WERI-Rb-1 (cell line): ENCODE data around the gene ARHGAP29.

Source experiments
- DNase-seq: peaks from one replicate; pipeline ENCODE4 v3.0.0-alpha.2; 2020
- H3K27ac ChIP-seq: fragments of 250-450 bp; sonication (Bioruptor Pico); 2 replicates; pipeline ENCODE4 v1.5.1; 2020; ENCODE audit warnings: mild to moderate bottlenecking, moderate library complexity
- H3K27me3 ChIP-seq: fragments of 250-450 bp; sonication (Bioruptor Pico); 2 replicates; pipeline ENCODE4 v1.5.1; 2021; ENCODE audit warnings: mild to moderate bottlenecking, low read depth, moderate library complexity; ENCODE audit not compliant: insufficient read depth, severe bottlenecking
- H3K36me3 ChIP-seq: fragments of 250-450 bp; sonication (Bioruptor Pico); 2 replicates; pipeline ENCODE4 v1.5.1; 2020; ENCODE audit warnings: mild to moderate bottlenecking, moderate library complexity
- H3K4me3 ChIP-seq: 2 replicates; pipeline ENCODE4 v1.5.1; 2011; ENCODE audit warnings: low read depth, mild to moderate bottlenecking, control low read depth, low read length
- H3K9me3 ChIP-seq: fragments of 250-450 bp; sonication (Bioruptor Pico); 2 replicates; pipeline ENCODE4 v1.5.1; 2021; ENCODE audit warnings: mild to moderate bottlenecking, moderate library complexity; ENCODE audit not compliant: severe bottlenecking
- CTCF ChIP-seq: IDR thresholded peaks from 2 replicates; pipeline ENCODE4 v1.5.1; 2011; ENCODE audit warnings: low read depth, mild to moderate bottlenecking, control low read depth, inconsistent platforms, low read length

The ARHGAP29 gene

GRCh38 chr1:94130851-94131595 lies 106.4 kb downstream of the ARHGAP29 start:
- H3K9me3 ChIP-seq, result no peaks in the 10 kb centered on the region
- no peak for TF ChIP-seq CTCF
- H3K36me3 ChIP-seq, result no peaks in the 10 kb centered on the region
- no peak for DNase-seq
- no peaks in the 10 kb centered on the region for H3K27me3 ChIP-seq
- H3K4me3 ChIP-seq, result no peak overlapping the region
- no peak overlapping the region for H3K27ac ChIP-seq

GRCh38 chr1:94126651-94127050 lies 110.7 kb downstream of the ARHGAP29 start:
- H3K36me3 ChIP-seq, result no peaks in the 10 kb centered on the region
- no peak overlapping the region for H3K4me3 ChIP-seq
- no peak for TF ChIP-seq CTCF
- H3K27me3 ChIP-seq, result no peaks in the 10 kb centered on the region
- no peaks in the 10 kb centered on the region for H3K9me3 ChIP-seq
- no peak overlapping the region for H3K27ac ChIP-seq
- no peak for DNase-seq

GRCh38 chr1:94125551-94126514 lies 111.6 kb downstream of the ARHGAP29 start:
- Histone ChIP-seq H3K4me3 (no peak overlapping the region), H3K36me3 (no peaks in the 10 kb centered on the region), H3K27me3 (no peaks in the 10 kb centered on the region), H3K27ac (no peak overlapping the region), H3K9me3 (no peaks in the 10 kb centered on the region)
- TF ChIP-seq CTCF, result no peak
- no peak for DNase-seq

- Histone ChIP-seq H3K27me3 (no peaks in the 10 kb centered on the region), H3K4me3 (no peak overlapping the region), H3K36me3 (no peaks in the 10 kb centered on the region), H3K9me3 (no peaks in the 10 kb centered on the region), H3K27ac (no peak overlapping the region)
- no peak for TF ChIP-seq CTCF
- no peak for DNase-seq
Observed at GRCh38 chr1:94124538-94124937, 112.8 kb downstream of the ARHGAP29 start.

- no peak overlapping the region for H3K27ac ChIP-seq
- H3K9me3 ChIP-seq, result no peaks in the 10 kb centered on the region
Observed at GRCh38 chr1:94122201-94122970, 115.0 kb downstream of the ARHGAP29 start.

More at GRCh38 chr1:94122201-94122970, 115.0 kb downstream of the ARHGAP29 start:
- H3K4me3 ChIP-seq, result no peak overlapping the region
- no peak for DNase-seq
- no peaks in the 10 kb centered on the region for H3K36me3 ChIP-seq
- H3K27me3 ChIP-seq, result no peaks in the 10 kb centered on the region
- TF ChIP-seq CTCF, result no peak
